DMS53 treated with DMSO at 0.1 percent for 48 hours (cell line): ENCODE results near the gene IRF3.
"Not testable (repeated sequence)": the region's sequence is repeated elsewhere in the genome, so short reads cannot be mapped to it uniquely, and the experiment has no call there.

Experiments used
- DNase-seq: peaks from one replicate; lab custom pipeline; 2025; ENCODE audit not compliant: unreplicated experiment; lab: John Stamatoyannopoulos, UW

Gene IRF3

GRCh38 chr19:49626226-49626625 is 39.4 kb downstream of the IRF3 start:
- no peak for DNase-seq

GRCh38 chr19:49624967-49625910 is 40.4 kb downstream of the IRF3 start:
- DNase-seq, result no peak

GRCh38 chr19:49617860-49618259 is 47.8 kb downstream of the IRF3 start:
- DNase-seq, result not testable (repeated sequence)

- DNase-seq, result no peak
Observed at GRCh38 chr19:49616945-49617344, 48.7 kb downstream of the IRF3 start.

GRCh38 chr19:49616532-49616931 is 49.1 kb downstream of the IRF3 start:
- no peak for DNase-seq

- DNase-seq, result no peak
Observed at GRCh38 chr19:49615861-49616260, 49.8 kb downstream of the IRF3 start.

GRCh38 chr19:49614096-49614833 is 51.4 kb downstream of the IRF3 start:
- no peak for DNase-seq

- DNase-seq, result no peak
Observed at GRCh38 chr19:49613374-49613773, 52.3 kb downstream of the IRF3 start.
